ENCODE data around the gene PKD1L1.

Gene PKD1L1

GRCh38 chr7:47746468-47746867 lies 201.8 kb downstream of the PKD1L1 start:
- no peaks in the 10 kb centered on the region for H3K4me1 ChIP-seq (ENCODE audit: insufficient read depth, low read length)
- H3K27me3 ChIP-seq (ENCODE audit: control insufficient read depth in 1 of 2, insufficient read depth in 2 of 2, low read length in 2 of 2): no peaks in the 10 kb centered on the region
- no peaks in the 10 kb centered on the region for H3K36me3 ChIP-seq (ENCODE audit: insufficient read depth, low read length)
- H3K9ac ChIP-seq (ENCODE audit: low read length): no peak overlapping the region
- no peak overlapping the region for H3K4me3 ChIP-seq (ENCODE audit: low read depth in 1 of 2, low read length in 2 of 2)
- H3K27ac ChIP-seq (ENCODE audit: low read depth, low read length): no peak overlapping the region
- no peaks in the 10 kb centered on the region for H3K9me3 ChIP-seq (ENCODE audit: low read length)

GRCh38 chr7:47744883-47745282 lies 203.4 kb downstream of the PKD1L1 start:
- Histone ChIP-seq H3K9ac (ENCODE audit: low read length) (no peak overlapping the region), H3K36me3 (ENCODE audit: insufficient read depth, low read length) (no peaks in the 10 kb centered on the region), H3K9me3 (ENCODE audit: low read length) (no peaks in the 10 kb centered on the region), H3K4me1 (ENCODE audit: insufficient read depth, low read length) (no peaks in the 10 kb centered on the region), H3K27me3 (ENCODE audit: control insufficient read depth in 1 of 2, insufficient read depth in 2 of 2, low read length in 2 of 2) (no peaks in the 10 kb centered on the region), H3K4me3 (ENCODE audit: low read depth in 1 of 2, low read length in 2 of 2) (no peak overlapping the region), H3K27ac (ENCODE audit: low read depth, low read length) (no peak overlapping the region)

GRCh38 chr7:47743965-47744591 lies 204.2 kb downstream of the PKD1L1 start:
- Histone ChIP-seq H3K27ac (ENCODE audit: low read depth, low read length) (no peak overlapping the region), H3K9me3 (ENCODE audit: low read length) (no peaks in the 10 kb centered on the region), H3K4me3 (ENCODE audit: low read depth in 1 of 2, low read length in 2 of 2) (no peak overlapping the region)

GRCh38 chr7:47741984-47742383 lies 206.3 kb downstream of the PKD1L1 start:
- Histone ChIP-seq H3K4me3 (ENCODE audit: low read depth in 1 of 2, low read length in 2 of 2) (no peak overlapping the region), H3K9ac (ENCODE audit: low read length) (no peak overlapping the region), H3K27me3 (ENCODE audit: control insufficient read depth in 1 of 2, insufficient read depth in 2 of 2, low read length in 2 of 2) (no peaks in the 10 kb centered on the region), H3K36me3 (ENCODE audit: insufficient read depth, low read length) (no peaks in the 10 kb centered on the region), H3K4me1 (ENCODE audit: insufficient read depth, low read length) (no peaks in the 10 kb centered on the region), H3K9me3 (ENCODE audit: low read length) (no peaks in the 10 kb centered on the region), H3K27ac (ENCODE audit: low read depth, low read length) (no peak overlapping the region)

More at GRCh38 chr7:47743965-47744591, 204.2 kb downstream of the PKD1L1 start:
- Histone ChIP-seq H3K27me3 (ENCODE audit: control insufficient read depth in 1 of 2, insufficient read depth in 2 of 2, low read length in 2 of 2) (no peaks in the 10 kb centered on the region), H3K9ac (ENCODE audit: low read length) (no peak overlapping the region), H3K36me3 (ENCODE audit: insufficient read depth, low read length) (no peaks in the 10 kb centered on the region), H3K4me1 (ENCODE audit: insufficient read depth, low read length) (no peaks in the 10 kb centered on the region)

GRCh38 chr7:47739891-47740290 lies 208.4 kb downstream of the PKD1L1 start:
- H3K9ac ChIP-seq (ENCODE audit: low read length): no peak overlapping the region
- H3K36me3 ChIP-seq (ENCODE audit: insufficient read depth, low read length): no peaks in the 10 kb centered on the region
- no peaks in the 10 kb centered on the region for H3K9me3 ChIP-seq (ENCODE audit: low read length)
- H3K27ac ChIP-seq (ENCODE audit: low read depth, low read length): no peak overlapping the region
- no peaks in the 10 kb centered on the region for H3K4me1 ChIP-seq (ENCODE audit: insufficient read depth, low read length)
- no peaks in the 10 kb centered on the region for H3K27me3 ChIP-seq (ENCODE audit: control insufficient read depth in 1 of 2, insufficient read depth in 2 of 2, low read length in 2 of 2)
- no peak overlapping the region for H3K4me3 ChIP-seq (ENCODE audit: low read depth in 1 of 2, low read length in 2 of 2)

DNA sequence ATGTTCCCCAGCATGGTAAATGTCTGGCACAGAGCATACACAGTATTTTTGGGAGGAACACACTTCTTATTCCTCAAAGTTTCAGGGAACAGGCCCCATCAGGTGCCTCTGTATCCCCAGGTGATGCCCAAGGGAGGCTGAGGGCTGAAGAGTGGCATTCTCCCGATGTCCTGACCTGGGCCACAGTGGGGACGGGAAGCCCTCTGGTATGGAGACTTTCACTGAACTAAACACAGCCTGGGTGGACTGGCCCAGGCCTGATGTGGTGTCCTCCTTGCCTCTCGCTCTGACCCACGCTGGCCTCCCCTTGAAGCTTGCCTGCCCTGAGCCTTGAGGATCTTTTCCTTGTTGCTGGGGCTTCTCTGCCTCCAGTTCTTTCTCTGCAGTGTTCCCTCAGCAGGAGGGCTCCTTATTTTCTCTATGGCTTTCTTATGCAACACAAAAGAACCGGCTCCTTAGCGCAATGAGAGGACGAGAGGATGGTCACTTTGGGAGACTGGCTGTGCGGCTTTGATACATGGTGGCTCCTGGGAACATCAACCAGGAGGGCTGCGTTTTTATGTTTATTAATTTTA lies 208.9 kb downstream of the PKD1L1 start:
- Histone ChIP-seq H3K27me3 (ENCODE audit: control insufficient read depth in 1 of 2, insufficient read depth in 2 of 2, low read length in 2 of 2) (no peaks in the 10 kb centered on the region), H3K27ac (ENCODE audit: low read depth, low read length) (no peak overlapping the region), H3K9me3 (ENCODE audit: low read length) (no peaks in the 10 kb centered on the region), H3K36me3 (ENCODE audit: insufficient read depth, low read length) (no peaks in the 10 kb centered on the region), H3K4me3 (ENCODE audit: low read depth in 1 of 2, low read length in 2 of 2) (no peak overlapping the region), H3K4me1 (ENCODE audit: insufficient read depth, low read length) (no peaks in the 10 kb centered on the region), H3K9ac (ENCODE audit: low read length) (no peak overlapping the region)

DNA sequence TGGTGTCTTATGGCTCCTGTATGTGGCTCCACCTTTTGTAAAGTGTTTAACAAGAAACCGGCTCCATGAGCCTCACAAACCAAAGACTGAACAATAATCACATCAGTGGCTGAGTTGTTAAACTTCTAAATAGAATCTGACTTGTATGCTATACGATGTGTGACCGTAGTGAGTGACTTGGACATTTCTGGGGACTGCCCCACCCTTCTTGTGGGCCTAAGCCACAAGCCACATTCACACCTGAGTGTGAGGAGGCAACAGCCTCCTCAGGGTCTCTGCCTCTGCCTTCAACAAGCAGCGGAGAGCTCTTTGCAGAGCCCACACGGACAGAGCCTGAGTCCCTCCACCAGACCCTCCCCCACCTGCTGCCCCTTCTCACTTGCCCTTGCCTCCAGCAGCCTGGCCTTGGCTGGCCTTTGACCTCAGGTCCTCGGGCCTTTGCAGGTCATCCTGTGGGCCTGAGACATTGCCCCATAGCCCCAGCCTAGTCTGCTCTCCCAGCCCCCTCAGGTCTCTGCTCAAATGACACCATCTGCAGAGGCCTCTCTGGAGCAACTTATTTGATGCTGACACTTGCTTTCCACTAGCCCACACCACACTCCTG lies 209.6 kb downstream of the PKD1L1 start:
- no peak overlapping the region for H3K9ac ChIP-seq (ENCODE audit: low read length)
- H3K27me3 ChIP-seq (ENCODE audit: control insufficient read depth in 1 of 2, insufficient read depth in 2 of 2, low read length in 2 of 2): no peaks in the 10 kb centered on the region
- H3K27ac ChIP-seq (ENCODE audit: low read depth, low read length): no peak overlapping the region
- H3K9me3 ChIP-seq (ENCODE audit: low read length): no peaks in the 10 kb centered on the region
- H3K36me3 ChIP-seq (ENCODE audit: insufficient read depth, low read length): no peaks in the 10 kb centered on the region
- H3K4me1 ChIP-seq (ENCODE audit: insufficient read depth, low read length): no peaks in the 10 kb centered on the region
- no peak overlapping the region for H3K4me3 ChIP-seq (ENCODE audit: low read depth in 1 of 2, low read length in 2 of 2)

- H3K27ac ChIP-seq (ENCODE audit: low read depth, low read length): no peak overlapping the region
- H3K4me3 ChIP-seq (ENCODE audit: low read depth in 1 of 2, low read length in 2 of 2): no peak overlapping the region
- H3K9ac ChIP-seq (ENCODE audit: low read length): no peak overlapping the region
- H3K4me1 ChIP-seq (ENCODE audit: insufficient read depth, low read length): no peaks in the 10 kb centered on the region
- no peaks in the 10 kb centered on the region for H3K9me3 ChIP-seq (ENCODE audit: low read length)
- H3K27me3 ChIP-seq (ENCODE audit: control insufficient read depth in 1 of 2, insufficient read depth in 2 of 2, low read length in 2 of 2): no peaks in the 10 kb centered on the region
- H3K36me3 ChIP-seq (ENCODE audit: insufficient read depth, low read length): no peaks in the 10 kb centered on the region
Measured at GRCh38 chr7:47737601-47738000, 210.7 kb downstream of the PKD1L1 start.

GRCh38 chr7:47735431-47736345 lies 212.6 kb downstream of the PKD1L1 start:
- Histone ChIP-seq H3K36me3 (ENCODE audit: insufficient read depth, low read length) (no peaks in the 10 kb centered on the region), H3K9me3 (ENCODE audit: low read length) (no peaks in the 10 kb centered on the region), H3K4me3 (ENCODE audit: low read depth in 1 of 2, low read length in 2 of 2) (no peak overlapping the region), H3K9ac (ENCODE audit: low read length) (no peak overlapping the region), H3K27ac (ENCODE audit: low read depth, low read length) (no peak overlapping the region), H3K4me1 (ENCODE audit: insufficient read depth, low read length) (no peaks in the 10 kb centered on the region), H3K27me3 (ENCODE audit: control insufficient read depth in 1 of 2, insufficient read depth in 2 of 2, low read length in 2 of 2) (no peaks in the 10 kb centered on the region)

DNA sequence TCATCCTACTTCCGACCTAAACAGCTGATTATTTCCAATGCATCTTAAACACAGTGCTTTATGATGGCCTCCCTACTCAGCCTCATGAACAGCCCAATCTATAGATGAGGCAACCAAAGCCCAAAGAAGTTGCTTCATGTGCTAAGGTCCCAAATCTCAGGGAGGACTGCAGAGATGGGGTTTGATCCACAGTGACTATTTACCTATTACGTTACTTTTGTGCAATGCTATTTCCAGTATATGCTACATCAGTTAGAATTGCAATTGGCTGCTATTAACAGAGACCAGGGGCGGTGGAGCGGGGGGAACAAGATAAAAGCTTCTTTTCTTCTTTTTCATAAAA lies 213.3 kb downstream of the PKD1L1 start:
- no peaks in the 10 kb centered on the region for H3K4me1 ChIP-seq (ENCODE audit: insufficient read depth, low read length)

GRCh38 chr7:47734287-47734948 lies 213.8 kb downstream of the PKD1L1 start:
- no peaks in the 10 kb centered on the region for H3K36me3 ChIP-seq (ENCODE audit: insufficient read depth, low read length)
- no peak overlapping the region for H3K9ac ChIP-seq (ENCODE audit: low read length)
- no peaks in the 10 kb centered on the region for H3K9me3 ChIP-seq (ENCODE audit: low read length)
- no peak overlapping the region for H3K27ac ChIP-seq (ENCODE audit: low read depth, low read length)
- H3K27me3 ChIP-seq (ENCODE audit: control insufficient read depth in 1 of 2, insufficient read depth in 2 of 2, low read length in 2 of 2): no peaks in the 10 kb centered on the region
- H3K4me1 ChIP-seq (ENCODE audit: insufficient read depth, low read length): no peaks in the 10 kb centered on the region
- no peak overlapping the region for H3K4me3 ChIP-seq (ENCODE audit: low read depth in 1 of 2, low read length in 2 of 2)

More for the DNA sequence above, 213.3 kb downstream of the PKD1L1 start:
- H3K36me3 ChIP-seq (ENCODE audit: insufficient read depth, low read length): no peaks in the 10 kb centered on the region
- no peak overlapping the region for H3K27ac ChIP-seq (ENCODE audit: low read depth, low read length)
- no peaks in the 10 kb centered on the region for H3K9me3 ChIP-seq (ENCODE audit: low read length)
- H3K4me3 ChIP-seq (ENCODE audit: low read depth in 1 of 2, low read length in 2 of 2): no peak overlapping the region
- H3K9ac ChIP-seq (ENCODE audit: low read length): no peak overlapping the region
- no peaks in the 10 kb centered on the region for H3K27me3 ChIP-seq (ENCODE audit: control insufficient read depth in 1 of 2, insufficient read depth in 2 of 2, low read length in 2 of 2)
